Measurements from ENCODE around the gene TSPAN4.

DNA sequence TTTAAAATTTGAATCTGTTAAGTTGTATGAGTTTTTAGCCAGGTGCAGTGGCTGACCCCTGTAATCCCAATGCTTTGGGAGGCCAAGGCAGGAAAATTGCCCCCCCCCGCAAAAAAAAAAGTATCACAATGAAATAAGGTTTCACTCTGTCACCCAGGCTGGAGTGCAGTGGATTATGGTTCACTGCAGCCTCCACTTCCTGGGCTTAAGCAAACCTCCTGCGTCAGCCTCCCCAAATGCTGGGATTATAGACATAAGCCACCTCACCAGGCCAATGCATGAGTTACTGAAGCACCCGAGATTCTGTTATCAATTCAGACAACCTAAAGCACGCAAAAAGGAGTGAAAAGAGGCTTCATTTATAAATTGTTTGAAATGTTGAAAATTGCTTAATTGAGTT, 70.4 kb downstream of the TSPAN4 start:
- no peak for TF ChIP-seq CREB1 (IDR thresholded peaks at IDR 0.05)
- no peak for TF ChIP-seq CREB1 (CRISPR knock-in tag; IDR thresholded peaks at IDR 0.05)
- TF ChIP-seq CTCF (IDR thresholded peaks at IDR 0.05 in 2 of 3, conservative IDR thresholded peaks at IDR 0.05 in 1 of 3; ENCODE audit: insufficient read depth in 2 of 3, low read depth in 1 of 3, low read length in 3 of 3) = no peak
- TF ChIP-seq NFYB (IDR thresholded peaks at IDR 0.05; ENCODE audit: extremely low read depth, insufficient read length) = no peak
- TF ChIP-seq MTF1 (CRISPR knock-in tag; IDR thresholded peaks at IDR 0.05; ENCODE audit: borderline replicate concordance) = no peak
- TF ChIP-seq, protein P1, sequence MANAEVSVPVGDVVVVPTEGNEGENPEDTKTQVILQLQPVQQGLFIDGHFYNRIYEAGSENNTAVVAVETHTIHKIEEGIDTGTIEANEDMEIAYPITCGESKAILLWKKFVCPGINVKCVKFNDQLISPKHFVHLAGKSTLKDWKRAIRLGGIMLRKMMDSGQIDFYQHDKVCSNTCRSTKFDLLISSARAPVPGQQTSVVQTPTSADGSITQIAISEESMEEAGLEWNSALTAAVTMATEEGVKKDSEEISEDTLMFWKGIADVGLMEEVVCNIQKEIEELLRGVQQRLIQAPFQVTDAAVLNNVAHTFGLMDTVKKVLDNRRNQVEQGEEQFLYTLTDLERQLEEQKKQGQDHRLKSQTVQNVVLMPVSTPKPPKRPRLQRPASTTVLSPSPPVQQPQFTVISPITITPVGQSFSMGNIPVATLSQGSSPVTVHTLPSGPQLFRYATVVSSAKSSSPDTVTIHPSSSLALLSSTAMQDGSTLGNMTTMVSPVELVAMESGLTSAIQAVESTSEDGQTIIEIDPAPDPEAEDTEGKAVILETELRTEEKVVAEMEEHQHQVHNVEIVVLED (CRISPR knock-in tag; IDR thresholded peaks at IDR 0.05) = no peak
- TF ChIP-seq, protein P2, sequence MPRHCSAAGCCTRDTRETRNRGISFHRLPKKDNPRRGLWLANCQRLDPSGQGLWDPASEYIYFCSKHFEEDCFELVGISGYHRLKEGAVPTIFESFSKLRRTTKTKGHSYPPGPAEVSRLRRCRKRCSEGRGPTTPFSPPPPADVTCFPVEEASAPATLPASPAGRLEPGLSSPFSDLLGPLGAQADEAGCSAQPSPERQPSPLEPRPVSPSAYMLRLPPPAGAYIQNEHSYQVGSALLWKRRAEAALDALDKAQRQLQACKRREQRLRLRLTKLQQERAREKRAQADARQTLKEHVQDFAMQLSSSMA (CRISPR knock-in tag; IDR thresholded peaks at IDR 0.05) = no peak
- TF ChIP-seq MED1 (CRISPR knock-in tag; IDR thresholded peaks at IDR 0.05; ENCODE audit: borderline replicate concordance) = no peak
- no peak for TF ChIP-seq ZNF274 (IDR thresholded peaks at IDR 0.05; ENCODE audit: borderline replicate concordance, low read depth, low read length)
- TF ChIP-seq, protein P3, sequence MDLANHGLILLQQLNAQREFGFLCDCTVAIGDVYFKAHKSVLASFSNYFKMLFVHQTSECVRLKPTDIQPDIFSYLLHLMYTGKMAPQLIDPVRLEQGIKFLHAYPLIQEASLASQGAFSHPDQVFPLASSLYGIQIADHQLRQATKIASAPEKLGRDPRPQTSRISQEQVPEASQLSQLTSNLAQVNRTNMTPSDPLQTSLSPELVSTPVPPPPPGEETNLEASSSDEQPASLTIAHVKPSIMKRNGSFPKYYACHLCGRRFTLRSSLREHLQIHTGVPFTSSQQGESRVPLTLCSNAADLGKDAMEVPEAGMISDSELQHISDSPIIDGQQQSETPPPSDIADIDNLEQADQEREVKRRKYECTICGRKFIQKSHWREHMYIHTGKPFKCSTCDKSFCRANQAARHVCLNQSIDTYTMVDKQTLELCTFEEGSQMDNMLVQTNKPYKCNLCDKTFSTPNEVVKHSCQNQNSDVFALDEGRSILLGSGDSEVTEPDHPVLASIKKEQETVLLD (IDR thresholded peaks at IDR 0.05) = no peak
- TF ChIP-seq FOXM1 (IDR thresholded peaks at IDR 0.05; ENCODE audit: low read depth) = no peak
- TF ChIP-seq FOXM1 (CRISPR knock-in tag; IDR thresholded peaks at IDR 0.05; ENCODE audit: low read depth) = no peak

Measured in K562 (cell line).